Heart left ventricle (tissue), 13 donors: ENCODE measurements around the gene TERT.

Experiments used
- POLR2A ChIP-seq, 2 donors: fragments of 450-650 bp; IDR thresholded peaks; one replicate each; pipeline ENCODE4 v1.6.1; 2017; ENCODE audit warnings: antibody characterized with exemption in 2 of 2, mild to moderate bottlenecking in 2 of 2, moderate library complexity in 2 of 2
- TF ChIP-seq, protein P1 (sequence below), 12 donors: fragments of 200-600 bp; sonication (generic) in 4 of 12; IDR thresholded peaks; one replicate each; pipeline versions ENCODE4 v1.5.0 to v1.8.0; 2018 to 2022; ENCODE audit warnings: antibody characterized with exemption in 12 of 12, mild to moderate bottlenecking in 5 of 12
- donor health status: ischemic (EF 13 %, LVEDD 7.1; RV severe dilation, severe dysfunction).
- donor health status: DM: no; HTN: yes; CAD: no.
- donor health status: DM: no; HTN: no; CAD: no.
- donor health status: ischemic (EF 25% LVEDD 6.9; RV normal size, moderate dysfunction).
- donor health status: ischemic (EF 25% LVEDD 5.7; RV mildly dilated, moderate dysfunction).
- donor health status: ischemic (EF 35%, LVEDD 5.7; RV mildly dilated, moderate dysfunction).
- donor health status: nonischemic (EF 11% LVEDD 7.7; RV severe dilation, severe dysfunction).
- donor health status: DM: yes; HTN: yes; CAD: no.
- donor health status: PGD.
- donor health status: ischemic (EF 29% LVEDD 5.4; RV normal size, mild dysfunction).
- donor health status: nonischemic (EF 23%, LVEDD 6.1; RV moderate dilation, normal function).

GRCh38 chr5:1281038-1281882 lies 13.6 kb downstream of the TERT start:
- TF ChIP-seq, protein P1, sequence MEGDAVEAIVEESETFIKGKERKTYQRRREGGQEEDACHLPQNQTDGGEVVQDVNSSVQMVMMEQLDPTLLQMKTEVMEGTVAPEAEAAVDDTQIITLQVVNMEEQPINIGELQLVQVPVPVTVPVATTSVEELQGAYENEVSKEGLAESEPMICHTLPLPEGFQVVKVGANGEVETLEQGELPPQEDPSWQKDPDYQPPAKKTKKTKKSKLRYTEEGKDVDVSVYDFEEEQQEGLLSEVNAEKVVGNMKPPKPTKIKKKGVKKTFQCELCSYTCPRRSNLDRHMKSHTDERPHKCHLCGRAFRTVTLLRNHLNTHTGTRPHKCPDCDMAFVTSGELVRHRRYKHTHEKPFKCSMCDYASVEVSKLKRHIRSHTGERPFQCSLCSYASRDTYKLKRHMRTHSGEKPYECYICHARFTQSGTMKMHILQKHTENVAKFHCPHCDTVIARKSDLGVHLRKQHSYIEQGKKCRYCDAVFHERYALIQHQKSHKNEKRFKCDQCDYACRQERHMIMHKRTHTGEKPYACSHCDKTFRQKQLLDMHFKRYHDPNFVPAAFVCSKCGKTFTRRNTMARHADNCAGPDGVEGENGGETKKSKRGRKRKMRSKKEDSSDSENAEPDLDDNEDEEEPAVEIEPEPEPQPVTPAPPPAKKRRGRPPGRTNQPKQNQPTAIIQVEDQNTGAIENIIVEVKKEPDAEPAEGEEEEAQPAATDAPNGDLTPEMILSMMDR (IDR thresholded peaks at IDR 0.05): no peak
- no peak for TF ChIP-seq POLR2A (IDR thresholded peaks at IDR 0.05)
